ACC112 (cell line): Measurements from ENCODE around the gene METTL21C.

Source experiments
- H2AFZ ChIP-seq: fragments of 200-600 bp; sonication (generic); one replicate; pipeline ENCODE4 v1.6.0; 2017; ENCODE audit warnings: antibody characterized with exemption, low read length; ENCODE audit not compliant: unreplicated experiment
- H3K27ac ChIP-seq: fragments of 200-600 bp; sonication (generic); 2 replicates; pipeline ENCODE4 v1.5.1; 2014; ENCODE audit warnings: low read depth, mild to moderate bottlenecking, antibody characterized with exemption, low read length, moderate library complexity
- H3K27me3 ChIP-seq: fragments of 200-600 bp; sonication (generic); 2 replicates; pipeline ENCODE4 v1.6.1; 2014; ENCODE audit warnings: mild to moderate bottlenecking, antibody characterized with exemption, low read length, moderate library complexity, mixed read lengths; ENCODE audit not compliant: insufficient read depth
- H3K36me3 ChIP-seq: fragments of 200-600 bp; sonication (generic); 2 replicates; pipeline ENCODE4 v1.6.1; 2016; ENCODE audit warnings: mild to moderate bottlenecking, antibody characterized with exemption, low read length, moderate library complexity, mixed read lengths; ENCODE audit not compliant: insufficient read depth
- H3K4me1 ChIP-seq: fragments of 200-600 bp; sonication (generic); one replicate; pipeline ENCODE4 v1.6.1; 2016; ENCODE audit warnings: low read length, mixed read lengths; ENCODE audit not compliant: insufficient read depth, unreplicated experiment, control insufficient read depth
- H3K4me3 ChIP-seq: fragments of 200-600 bp; sonication (generic); 2 replicates; pipeline ENCODE4 v1.5.1; 2014; ENCODE audit warnings: mild to moderate bottlenecking, low read depth, low read length
- H3K79me2 ChIP-seq: fragments of 200-600 bp; sonication (generic); one replicate; pipeline ENCODE4 v1.6.0; 2016; ENCODE audit warnings: low read length; ENCODE audit not compliant: control insufficient read depth, unreplicated experiment, insufficient read depth

METTL21C gene

GRCh38 chr13:102694937-102695336 lies at the start of gene METTL21C:
METTL21C (minus strand) TSS chr13:102695044; CDS start chr13:102694498, 546 bp downstream.
- Histone ChIP-seq H3K4me3 (no peak within 1 kb of the TSS), H3K4me1 (peaks cover 24% of the 10 kb centered on the region), H3K79me2 (no peaks in the 10 kb centered on the region), H3K27me3 (no peaks in the 10 kb centered on the region), H3K27ac (no peak within 1 kb of the TSS), H3K36me3 (no peaks in the 10 kb centered on the region), H2AFZ (no peak within 1 kb of the TSS)

GRCh38 chr13:102742506-102742905 lies 47.7 kb upstream of the METTL21C start:
- no peak overlapping the region for H2AFZ ChIP-seq
- H3K79me2 ChIP-seq = no peaks in the 10 kb centered on the region
- H3K27ac ChIP-seq = no peak overlapping the region
- H3K4me3 ChIP-seq = no peak overlapping the region
- peaks cover 100% of the 10 kb centered on the region for H3K27me3 ChIP-seq
- no peaks in the 10 kb centered on the region for H3K4me1 ChIP-seq
- H3K36me3 ChIP-seq = no peaks in the 10 kb centered on the region

- Histone ChIP-seq H3K27ac (no peak overlapping the region), H3K36me3 (no peaks in the 10 kb centered on the region), H3K4me1 (no peaks in the 10 kb centered on the region), H3K79me2 (no peaks in the 10 kb centered on the region), H2AFZ (no peak overlapping the region), H3K4me3 (no peak overlapping the region), H3K27me3 (peaks cover 100% of the 10 kb centered on the region)
These were observed 47.3 kb upstream of the METTL21C start for GRCh38 chr13:102742101-102742500.

- Histone ChIP-seq H3K36me3 (no peaks in the 10 kb centered on the region), H3K27ac (peak overlapping the region; percentile 73), H3K79me2 (no peaks in the 10 kb centered on the region), H3K4me3 (peak overlapping the region; percentile 58), H3K4me1 (peaks cover 16% of the 10 kb centered on the region), H2AFZ (peak overlapping the region; percentile 61), H3K27me3 (peaks cover 32% of the 10 kb centered on the region)
These were observed 34.9 kb upstream of the METTL21C start for GRCh38 chr13:102729560-102730270.

- Histone ChIP-seq H3K27me3 (0 out of 2 replicates have a peak, but pooled peaks cover under 1% of the 10 kb centered on the region), H3K4me1 (peaks cover 25% of the 10 kb centered on the region), H3K27ac (no peak overlapping the region), H2AFZ (no peak overlapping the region), H3K4me3 (no peak overlapping the region), H3K36me3 (no peaks in the 10 kb centered on the region), H3K79me2 (no peaks in the 10 kb centered on the region)
These were observed 31.6 kb upstream of the METTL21C start for GRCh38 chr13:102726430-102726829.

GRCh38 chr13:102724923-102725322 lies 30.1 kb upstream of the METTL21C start:
- no peak overlapping the region for H2AFZ ChIP-seq
- H3K4me1 ChIP-seq = peaks cover 20% of the 10 kb centered on the region
- no peaks in the 10 kb centered on the region for H3K36me3 ChIP-seq
- H3K79me2 ChIP-seq = no peaks in the 10 kb centered on the region
- H3K27me3 ChIP-seq = no peaks in the 10 kb centered on the region
- no peak overlapping the region for H3K4me3 ChIP-seq
- no peak overlapping the region for H3K27ac ChIP-seq

- Histone ChIP-seq H3K27me3 (no peaks in the 10 kb centered on the region), H3K4me1 (peaks cover 8% of the 10 kb centered on the region), H3K4me3 (no peak overlapping the region), H3K79me2 (no peaks in the 10 kb centered on the region), H2AFZ (no peak overlapping the region), H3K36me3 (no peaks in the 10 kb centered on the region), H3K27ac (no peak overlapping the region)
These were observed 27.0 kb upstream of the METTL21C start for GRCh38 chr13:102721800-102722231.

- Histone ChIP-seq H3K79me2 (no peaks in the 10 kb centered on the region), H3K4me1 (peaks cover 14% of the 10 kb centered on the region), H3K27ac (no peak overlapping the region), H3K4me3 (no peak overlapping the region), H2AFZ (no peak overlapping the region), H3K27me3 (no peaks in the 10 kb centered on the region), H3K36me3 (no peaks in the 10 kb centered on the region)
These were observed 23.9 kb upstream of the METTL21C start for GRCh38 chr13:102718746-102719145.

GRCh38 chr13:102715447-102715846 lies 20.6 kb upstream of the METTL21C start:
- Histone ChIP-seq H3K27ac (no peak overlapping the region), H3K79me2 (no peaks in the 10 kb centered on the region), H3K4me3 (no peak overlapping the region), H2AFZ (no peak overlapping the region), H3K4me1 (peaks cover 5% of the 10 kb centered on the region), H3K27me3 (no peaks in the 10 kb centered on the region), H3K36me3 (no peaks in the 10 kb centered on the region)

- no peaks in the 10 kb centered on the region for H3K36me3 ChIP-seq
- H3K4me3 ChIP-seq = no peak overlapping the region
- H3K27ac ChIP-seq = no peak overlapping the region
- no peak overlapping the region for H2AFZ ChIP-seq
- H3K4me1 ChIP-seq = peaks cover 23% of the 10 kb centered on the region
- no peaks in the 10 kb centered on the region for H3K79me2 ChIP-seq
- no peaks in the 10 kb centered on the region for H3K27me3 ChIP-seq
These were observed 15.4 kb upstream of the METTL21C start for GRCh38 chr13:102710261-102710679.

- no peak overlapping the region for H3K27ac ChIP-seq
- no peak overlapping the region for H2AFZ ChIP-seq
- H3K36me3 ChIP-seq = no peaks in the 10 kb centered on the region
- H3K79me2 ChIP-seq = no peaks in the 10 kb centered on the region
- no peak overlapping the region for H3K4me3 ChIP-seq
- peaks cover 25% of the 10 kb centered on the region for H3K4me1 ChIP-seq
- no peaks in the 10 kb centered on the region for H3K27me3 ChIP-seq
These were observed 14.7 kb upstream of the METTL21C start for GRCh38 chr13:102709536-102709935.
